ENCODE measurements around the gene EMCN. TPM values are rescaled to one million over a fixed set of nuclear protein-coding genes. Genes with fewer than 3 reads are reported as not detected.

EMCN gene
- total RNA-seq, 3 donors from 2014 or later (not counting 1 experiment from before 2014, with no cell fraction given): not detected

- 96% methylated on average over 2 of the region's 5 CpGs for WGBS (ENCODE audit: insufficient coverage)
- Histone ChIP-seq H3K4me3 (ENCODE audit: low read length) (no peak overlapping the region), H3K27ac (ENCODE audit: low read length) (no peak overlapping the region), H3K4me1 (ENCODE audit: control insufficient read depth, insufficient read depth, low read length) (no peaks in the 10 kb centered on the region), H3K9me3 (ENCODE audit: control insufficient read depth, insufficient read depth, low read length) (no peaks in the 10 kb centered on the region), H3K27me3 (ENCODE audit: control insufficient read depth, insufficient read depth, low read length) (no peaks in the 10 kb centered on the region), H3K36me3 (ENCODE audit: control insufficient read depth, insufficient read depth, low read length) (no peaks in the 10 kb centered on the region)
- DNase-seq (no peak), ATAC-seq (no peak)
- Mint-ChIP-seq H3K36me3 (no peaks in the 10 kb centered on the region), H3K4me1 (peaks cover 17 to 20% of the 10 kb centered on the region in 2 donors), H3K4me3 (no peak overlapping the region), H3K27ac (no peak overlapping the region), H3K27me3 (ENCODE audit: low read depth in 2 of 2) (no peaks in the 10 kb centered on the region), H3K9me3 (peaks cover 3 to 7% of the 10 kb centered on the region in 2 donors)
- no peak for TF ChIP-seq CTCF (IDR thresholded peaks at IDR 0.05)
- intact Hi-C loops (cut with micrococcal nuclease): no loop called here
These were observed 55.8 kb downstream of the EMCN start for GRCh38 chr4:100461807-100462605.

- Histone ChIP-seq H3K4me3 (ENCODE audit: low read length) (no peak overlapping the region), H3K36me3 (ENCODE audit: control insufficient read depth, insufficient read depth, low read length) (no peaks in the 10 kb centered on the region), H3K9me3 (ENCODE audit: control insufficient read depth, insufficient read depth, low read length) (no peaks in the 10 kb centered on the region), H3K27ac (ENCODE audit: low read length) (no peak overlapping the region), H3K4me1 (ENCODE audit: control insufficient read depth, insufficient read depth, low read length) (no peaks in the 10 kb centered on the region), H3K27me3 (ENCODE audit: control insufficient read depth, insufficient read depth, low read length) (no peaks in the 10 kb centered on the region)
- Mint-ChIP-seq H3K4me1 (no peaks in the 10 kb centered on the region), H3K36me3 (no peaks in the 10 kb centered on the region), H3K27me3 (ENCODE audit: low read depth in 2 of 2) (peaks cover 0 to 2% of the 10 kb centered on the region in 2 donors), H3K9me3 (peaks cover 2 to 4% of the 10 kb centered on the region in 2 donors), H3K27ac (no peak overlapping the region), H3K4me3 (no peak overlapping the region)
- DNase-seq: no peak
- no peak for TF ChIP-seq CTCF (IDR thresholded peaks at IDR 0.05)
- no peak for ATAC-seq
- 80% methylated on average over 1 of the region's 2 CpGs for WGBS (ENCODE audit: insufficient coverage)
- intact Hi-C loops (cut with micrococcal nuclease): no loop called here
These were observed 67.4 kb downstream of the EMCN start for GRCh38 chr4:100450449-100450848.

- no peak overlapping the region for H3K4me3 ChIP-seq (ENCODE audit: low read length)
- Mint-ChIP-seq H3K27ac (no peak overlapping the region), H3K9me3 (peaks cover 2 to 4% of the 10 kb centered on the region in 2 donors), H3K4me1 (no peaks in the 10 kb centered on the region), H3K4me3 (no peak overlapping the region), H3K27me3 (ENCODE audit: low read depth in 2 of 2) (no peaks in the 10 kb centered on the region), H3K36me3 (no peaks in the 10 kb centered on the region)
- no peaks in the 10 kb centered on the region for H3K36me3 ChIP-seq (ENCODE audit: control insufficient read depth, insufficient read depth, low read length)
- no peak for TF ChIP-seq CTCF (IDR thresholded peaks at IDR 0.05)
- no peaks in the 10 kb centered on the region for H3K9me3 ChIP-seq (ENCODE audit: control insufficient read depth, insufficient read depth, low read length)
- no peak overlapping the region for H3K27ac ChIP-seq (ENCODE audit: low read length)
- no peak for ATAC-seq
- no peak for DNase-seq
- WGBS (ENCODE audit: insufficient coverage): 94% methylated on average over 1 of the region's 1 CpG
- no peaks in the 10 kb centered on the region for H3K27me3 ChIP-seq (ENCODE audit: control insufficient read depth, insufficient read depth, low read length)
- intact Hi-C loops (cut with micrococcal nuclease): no loop called here
- H3K4me1 ChIP-seq (ENCODE audit: control insufficient read depth, insufficient read depth, low read length): no peaks in the 10 kb centered on the region
These were observed 86.4 kb downstream of the EMCN start for GRCh38 chr4:100431416-100431815.

- Mint-ChIP-seq H3K9me3 (peaks cover 2 to 4% of the 10 kb centered on the region in 2 donors), H3K27me3 (ENCODE audit: low read depth in 2 of 2) (no peaks in the 10 kb centered on the region), H3K36me3 (no peaks in the 10 kb centered on the region), H3K4me1 (no peaks in the 10 kb centered on the region), H3K4me3 (no peak overlapping the region), H3K27ac (no peak overlapping the region)
- H3K4me1 ChIP-seq (ENCODE audit: control insufficient read depth, insufficient read depth, low read length): no peaks in the 10 kb centered on the region
- no peak for ATAC-seq
- TF ChIP-seq CTCF (IDR thresholded peaks at IDR 0.05): no peak
- H3K27ac ChIP-seq (ENCODE audit: low read length): no peak overlapping the region
- no peaks in the 10 kb centered on the region for H3K27me3 ChIP-seq (ENCODE audit: control insufficient read depth, insufficient read depth, low read length)
- WGBS (ENCODE audit: insufficient coverage): 27% methylated on average over 2 of the region's 5 CpGs
- intact Hi-C loops (cut with micrococcal nuclease): no loop called here
- no peak for DNase-seq
- H3K36me3 ChIP-seq (ENCODE audit: control insufficient read depth, insufficient read depth, low read length): no peaks in the 10 kb centered on the region
- no peaks in the 10 kb centered on the region for H3K9me3 ChIP-seq (ENCODE audit: control insufficient read depth, insufficient read depth, low read length)
- no peak overlapping the region for H3K4me3 ChIP-seq (ENCODE audit: low read length)
These were observed 87.4 kb downstream of the EMCN start for GRCh38 chr4:100430451-100430850.
